Type B pancreatic cell (in vitro differentiated cells): ENCODE results near the gene UBE2D2. TPM values are rescaled to one million over a fixed set of nuclear protein-coding genes. Genes with fewer than 3 reads are reported as not detected.

Experiments
- DNase-seq: peaks from one replicate; pipeline ENCODE4 v3.0.0; 2021; ENCODE audit warnings: mixed read lengths; ENCODE audit not compliant: unreplicated experiment; ENCODE audit errors: extremely low spot score
- H3K27ac Mint-ChIP-seq: 2 replicates; pipeline ENCODE4 v1.8.0; 2021; ENCODE audit warnings: mild to moderate bottlenecking, mixed read lengths
- H3K27me3 Mint-ChIP-seq: 2 replicates; pipeline ENCODE4 v1.8.0; 2021; ENCODE audit warnings: mixed read lengths
- H3K36me3 Mint-ChIP-seq: 2 replicates; pipeline ENCODE4 v1.8.0; 2021; ENCODE audit warnings: mixed read lengths
- H3K4me1 Mint-ChIP-seq: one replicate; pipeline ENCODE4 v1.8.0; 2021; ENCODE audit warnings: mixed read lengths; ENCODE audit not compliant: unreplicated experiment
- H3K4me3 Mint-ChIP-seq: 2 replicates; pipeline ENCODE4 v1.8.0; 2021; ENCODE audit warnings: mild to moderate bottlenecking, mixed read lengths
- H3K9me3 Mint-ChIP-seq: 2 replicates; pipeline ENCODE4 v1.8.0; 2021; ENCODE audit warnings: mixed read lengths
- CTCF ChIP-seq: fragments of 200-600 bp; sonication (generic); conservative IDR thresholded peaks from 2 replicates; pipeline ENCODE4 v1.5.0; 2021; ENCODE audit warnings: antibody characterized with exemption, mild to moderate bottlenecking
- total RNA-seq: library from RNA; stranded (reverse); gene quantifications from 2 replicates; pipeline ENCODE4 v1.2.1, GENCODE V29; 2021; ENCODE audit warnings: low replicate concordance

Gene UBE2D2
- total RNA-seq, 1 donor from 2014 or later, result 140 TPM

- H3K4me1 Mint-ChIP-seq, result peaks cover 45% of the 10 kb centered on the region
- H3K4me3 Mint-ChIP-seq, result peak overlapping the region; percentile 98
- no peaks in the 10 kb centered on the region for H3K9me3 Mint-ChIP-seq
- no peaks in the 10 kb centered on the region for H3K36me3 Mint-ChIP-seq
- peaks cover 4% of the 10 kb centered on the region for H3K27me3 Mint-ChIP-seq
- H3K27ac Mint-ChIP-seq, result peak overlapping the region; percentile 91
- TF ChIP-seq CTCF, result peak; percentile 71
- DNase-seq, result no peak
Observed at GRCh38 chr5:139650031-139650688, 89.0 kb downstream of the UBE2D2 start.

GRCh38 chr5:139650689-139651042 lies 89.5 kb downstream of the UBE2D2 start:
- peaks cover 43% of the 10 kb centered on the region for H3K4me1 Mint-ChIP-seq
- H3K9me3 Mint-ChIP-seq, result no peaks in the 10 kb centered on the region
- H3K27ac Mint-ChIP-seq, result peak overlapping the region; percentile 74
- H3K27me3 Mint-ChIP-seq, result peaks cover 3% of the 10 kb centered on the region
- DNase-seq, result no peak
- H3K4me3 Mint-ChIP-seq, result peak overlapping the region; percentile 98
- no peaks in the 10 kb centered on the region for H3K36me3 Mint-ChIP-seq
- peak; percentile 33 for TF ChIP-seq CTCF

- H3K9me3 Mint-ChIP-seq, result no peaks in the 10 kb centered on the region
- H3K27ac Mint-ChIP-seq, result peak overlapping the region; percentile 74
- peaks cover 3% of the 10 kb centered on the region for H3K27me3 Mint-ChIP-seq
- H3K4me1 Mint-ChIP-seq, result peaks cover 43% of the 10 kb centered on the region
- DNase-seq, result no peak
- TF ChIP-seq CTCF, result no peak
- no peaks in the 10 kb centered on the region for H3K36me3 Mint-ChIP-seq
- peak overlapping the region; percentile 98 for H3K4me3 Mint-ChIP-seq
Observed at GRCh38 chr5:139651043-139651834, 90.1 kb downstream of the UBE2D2 start.

GRCh38 chr5:139651853-139652787 lies 91.0 kb downstream of the UBE2D2 start:
- no peak for DNase-seq
- Mint-ChIP-seq H3K27ac (peak overlapping the region; percentile 74), H3K4me1 (peaks cover 37% of the 10 kb centered on the region), H3K4me3 (peak overlapping the region; percentile 98), H3K36me3 (no peaks in the 10 kb centered on the region), H3K9me3 (no peaks in the 10 kb centered on the region), H3K27me3 (no peaks in the 10 kb centered on the region)
- TF ChIP-seq CTCF, result no peak

- Mint-ChIP-seq H3K27me3 (no peaks in the 10 kb centered on the region), H3K4me3 (peak overlapping the region; percentile 98), H3K36me3 (no peaks in the 10 kb centered on the region), H3K27ac (peak overlapping the region; percentile 74), H3K4me1 (peaks cover 41% of the 10 kb centered on the region), H3K9me3 (no peaks in the 10 kb centered on the region)
- TF ChIP-seq CTCF, result no peak
- no peak for DNase-seq
Observed at GRCh38 chr5:139652788-139653241, 91.7 kb downstream of the UBE2D2 start.
